GM10266 (cell line): ENCODE results near the gene RBBP5.

ENCODE experiments used
- DNase-seq: peaks from one replicate; pipeline ENCODE4 v3.0.0; 2012; ENCODE audit errors: extremely low spot score
- TF ChIP-seq, protein P1 (sequence below): IDR thresholded peaks from 2 replicates; pipeline ENCODE4 v1.5.1; 2012; ENCODE audit warnings: mild to moderate bottlenecking, low read depth; ENCODE audit not compliant: control insufficient read depth, insufficient read depth; ENCODE audit errors: missing control alignments

Gene RBBP5

DNA sequence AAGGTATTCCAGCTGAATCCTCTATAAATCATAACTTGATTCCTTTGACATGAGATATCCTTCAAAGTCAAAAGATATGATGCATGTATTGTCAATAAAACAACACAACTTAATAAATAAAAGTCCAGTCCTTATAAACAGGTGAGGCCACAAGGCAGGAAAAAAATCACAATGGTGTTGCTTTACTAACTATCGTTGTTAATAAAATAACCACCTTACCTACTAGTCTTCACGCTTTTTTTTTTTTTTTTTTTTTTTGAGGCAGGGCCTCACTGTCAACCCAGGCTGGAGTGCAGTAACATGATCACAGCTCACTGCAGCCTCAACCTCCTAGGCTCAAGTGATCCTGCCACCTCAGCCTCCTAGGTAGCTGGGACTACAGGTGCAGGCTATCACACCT, 37.4 kb downstream of the RBBP5 start, which contains the start of gene TMEM81:
TSS of gene TMEM81 (minus strand) at position 101 of the 400 bp plus-strand sequence. CDS start 140 bp downstream, outside the sequence.
- TF ChIP-seq, protein P1, sequence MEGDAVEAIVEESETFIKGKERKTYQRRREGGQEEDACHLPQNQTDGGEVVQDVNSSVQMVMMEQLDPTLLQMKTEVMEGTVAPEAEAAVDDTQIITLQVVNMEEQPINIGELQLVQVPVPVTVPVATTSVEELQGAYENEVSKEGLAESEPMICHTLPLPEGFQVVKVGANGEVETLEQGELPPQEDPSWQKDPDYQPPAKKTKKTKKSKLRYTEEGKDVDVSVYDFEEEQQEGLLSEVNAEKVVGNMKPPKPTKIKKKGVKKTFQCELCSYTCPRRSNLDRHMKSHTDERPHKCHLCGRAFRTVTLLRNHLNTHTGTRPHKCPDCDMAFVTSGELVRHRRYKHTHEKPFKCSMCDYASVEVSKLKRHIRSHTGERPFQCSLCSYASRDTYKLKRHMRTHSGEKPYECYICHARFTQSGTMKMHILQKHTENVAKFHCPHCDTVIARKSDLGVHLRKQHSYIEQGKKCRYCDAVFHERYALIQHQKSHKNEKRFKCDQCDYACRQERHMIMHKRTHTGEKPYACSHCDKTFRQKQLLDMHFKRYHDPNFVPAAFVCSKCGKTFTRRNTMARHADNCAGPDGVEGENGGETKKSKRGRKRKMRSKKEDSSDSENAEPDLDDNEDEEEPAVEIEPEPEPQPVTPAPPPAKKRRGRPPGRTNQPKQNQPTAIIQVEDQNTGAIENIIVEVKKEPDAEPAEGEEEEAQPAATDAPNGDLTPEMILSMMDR: no peak
- DNase-seq: no peak

DNA sequence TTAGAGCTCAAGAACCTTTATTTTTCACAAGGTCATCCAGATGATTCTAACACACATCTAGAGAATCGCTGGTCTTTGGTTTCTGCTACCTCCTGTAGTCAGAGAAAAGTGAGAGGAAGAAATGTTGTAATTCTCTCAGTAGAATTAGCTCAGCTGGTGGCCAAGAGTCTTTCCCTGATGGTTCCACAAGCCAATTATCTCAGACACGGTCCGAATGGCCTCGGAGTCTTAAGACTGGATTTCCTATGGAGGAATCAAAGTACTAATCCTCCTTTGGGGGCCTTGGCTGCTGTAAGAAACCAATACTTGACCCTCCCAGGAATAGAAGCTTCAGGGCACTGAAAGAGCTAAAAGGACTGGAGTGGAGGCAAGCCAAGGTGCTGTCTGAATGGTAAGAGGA, 39.3 kb downstream of the RBBP5 start:
- TF ChIP-seq, protein P1: no peak
- DNase-seq: no peak

DNA sequence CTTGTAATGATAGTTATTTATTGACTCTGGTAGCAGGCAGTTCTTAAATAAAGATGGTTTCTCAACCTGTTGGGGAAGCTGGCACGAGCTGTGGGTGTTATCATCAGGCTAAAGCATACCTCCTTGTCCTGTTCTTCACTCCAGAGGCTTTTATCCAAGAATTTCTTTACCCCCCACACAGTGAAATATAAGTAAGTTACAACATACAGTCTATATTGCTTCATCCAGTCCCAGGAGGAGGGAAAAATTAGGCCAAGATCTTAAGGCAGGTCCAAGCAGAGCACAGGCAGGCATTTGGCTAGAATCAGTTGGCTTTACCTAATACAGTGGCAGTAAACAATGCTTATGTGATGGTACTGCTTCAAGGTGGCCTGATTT, 43.9 kb downstream of the RBBP5 start:
- DNase-seq: no peak
- TF ChIP-seq, protein P1: no peak

DNA sequence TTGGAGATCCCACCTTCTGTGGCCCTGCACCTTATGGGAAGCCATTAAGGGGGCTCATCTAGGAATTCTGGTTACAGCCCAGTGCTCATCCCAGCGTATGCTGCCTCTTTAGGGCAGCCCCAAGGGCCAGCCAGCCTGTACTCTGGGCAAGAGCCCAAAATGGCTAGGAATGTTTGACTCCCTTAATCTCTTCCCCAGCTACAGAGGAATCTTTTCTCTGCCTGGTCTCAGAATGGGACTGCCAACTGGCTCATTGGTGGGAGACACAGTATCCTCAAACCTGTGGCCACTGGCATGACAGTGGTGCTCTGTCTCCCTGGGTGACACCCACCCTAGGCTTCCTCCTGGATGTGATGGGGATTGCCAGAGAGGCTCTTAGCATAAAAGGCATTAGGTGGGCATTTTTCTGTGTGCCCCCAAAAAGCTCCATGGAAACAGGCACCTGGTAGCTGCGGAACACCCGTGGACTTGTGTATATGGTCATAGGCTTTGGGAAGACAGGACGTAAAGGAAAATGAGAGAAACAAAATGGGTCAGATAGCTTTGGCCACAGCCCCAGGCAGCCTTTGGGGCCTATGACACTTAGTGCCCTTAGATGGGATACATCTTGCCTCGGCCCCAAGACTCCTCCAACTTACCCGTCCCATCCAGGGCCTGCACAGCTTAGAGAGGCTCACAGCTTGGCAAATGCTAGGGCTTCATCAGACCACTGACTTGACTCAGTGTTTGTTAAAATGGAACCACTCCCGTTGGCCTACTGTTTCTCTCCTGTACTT, 44.4 kb downstream of the RBBP5 start:
- no peak for DNase-seq
- TF ChIP-seq, protein P1: no peak

DNA sequence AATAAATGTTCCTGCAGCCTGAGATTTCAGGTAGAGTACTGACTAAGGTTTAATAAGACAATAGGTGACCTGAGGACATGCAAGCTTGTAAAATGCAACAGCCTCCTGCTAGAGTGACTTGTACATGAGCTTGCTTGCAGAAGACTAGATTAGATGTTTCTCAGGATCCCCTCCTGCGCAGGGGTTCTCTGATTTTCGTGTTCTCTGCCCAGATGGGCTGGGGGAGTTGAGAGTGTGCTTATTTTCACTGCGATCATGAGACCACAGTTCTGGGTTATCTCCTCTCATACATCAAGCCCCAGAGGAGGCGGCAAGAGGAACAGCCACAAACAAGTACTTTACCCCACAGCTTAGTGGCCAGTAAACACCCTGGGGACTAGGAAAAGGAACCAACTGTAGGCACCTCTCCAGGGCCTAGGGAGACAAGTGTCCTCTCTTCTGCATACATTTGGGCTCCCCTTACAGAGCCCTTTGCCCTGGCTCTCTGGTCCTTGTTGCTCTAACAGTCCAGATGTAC, 45.5 kb downstream of the RBBP5 start:
- no peak for DNase-seq
- TF ChIP-seq, protein P1: no peak

DNA sequence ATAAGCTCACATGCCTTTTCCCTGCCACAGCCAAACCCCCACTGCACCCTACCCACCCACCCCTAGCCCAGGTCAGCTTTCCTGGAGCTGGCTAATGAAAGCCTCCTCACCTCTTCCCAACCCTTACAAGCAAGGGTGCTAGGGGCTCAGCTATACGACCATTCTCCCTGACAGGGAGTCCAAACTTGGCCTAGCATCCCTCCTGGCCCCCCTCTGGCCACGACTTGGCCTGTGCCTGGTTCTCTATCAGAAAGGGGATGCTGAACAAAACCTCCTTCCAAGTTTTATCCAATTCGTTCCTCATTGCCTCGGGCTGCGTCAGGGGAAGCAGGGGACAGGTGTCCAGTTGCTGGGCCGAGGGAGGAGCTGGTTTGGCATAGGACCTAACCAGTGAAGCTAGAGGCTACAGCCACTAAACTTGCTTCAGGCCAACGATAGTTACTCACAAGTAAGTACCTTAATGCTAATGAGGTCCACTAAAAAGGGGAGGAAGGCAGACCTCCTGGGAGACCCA, 46.1 kb downstream of the RBBP5 start:
- DNase-seq: no peak
- TF ChIP-seq, protein P1: no peak

DNA sequence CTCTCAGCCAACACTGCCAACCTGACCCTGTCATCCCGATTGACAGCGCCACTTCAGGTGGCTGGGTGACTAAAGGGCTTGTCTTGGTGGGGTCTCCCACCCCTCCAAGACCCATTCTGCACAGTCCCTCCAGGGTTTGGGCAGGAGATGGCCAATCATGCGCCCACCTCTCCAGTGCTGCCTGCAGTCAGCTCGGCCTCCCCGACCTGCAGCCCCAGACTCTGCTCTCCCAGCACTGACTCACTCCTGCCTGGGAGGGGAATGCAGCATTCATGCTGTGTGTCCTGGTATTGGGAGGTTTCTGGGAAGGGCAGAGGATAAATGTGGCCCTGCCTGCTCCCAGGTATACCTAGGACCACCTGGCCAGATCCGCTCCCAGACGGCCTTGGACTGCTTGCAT, 47.3 kb downstream of the RBBP5 start:
- no peak for DNase-seq
- TF ChIP-seq, protein P1: no peak
